Fibroblast of villous mesenchyme (primary cell): ENCODE results near the gene COMMD7. TPM values are rescaled to one million over a fixed set of nuclear protein-coding genes. Genes with fewer than 3 reads are reported as not detected.

Experiments used
- DNase-seq: peaks from one replicate; pipeline ENCODE4 v3.0.0-alpha.2; 2010; ENCODE audit warnings: low read depth
- H3K4me3 ChIP-seq: 2 replicates; pipeline ENCODE4 v1.5.1; 2011; ENCODE audit warnings: low read depth, mild to moderate bottlenecking, low read length
- total RNA-seq: library from RNA; depleted of rRNA; stranded (reverse); fragments of >200 nt; gene quantifications from 2 replicates; pipeline ENCODE4 v1.2.3, GENCODE V29; 2012
- TF ChIP-seq, protein P1 (sequence below): IDR thresholded peaks from 2 replicates; pipeline ENCODE4 v1.5.1; 2012; ENCODE audit warnings: low read depth, mild to moderate bottlenecking, low read length; ENCODE audit not compliant: insufficient read depth

The COMMD7 gene
- total RNA-seq, 1 donor, result 45.8 TPM

GRCh38 chr20:32667027-32667426 is 76.2 kb downstream of the COMMD7 start:
- TF ChIP-seq, protein P1, sequence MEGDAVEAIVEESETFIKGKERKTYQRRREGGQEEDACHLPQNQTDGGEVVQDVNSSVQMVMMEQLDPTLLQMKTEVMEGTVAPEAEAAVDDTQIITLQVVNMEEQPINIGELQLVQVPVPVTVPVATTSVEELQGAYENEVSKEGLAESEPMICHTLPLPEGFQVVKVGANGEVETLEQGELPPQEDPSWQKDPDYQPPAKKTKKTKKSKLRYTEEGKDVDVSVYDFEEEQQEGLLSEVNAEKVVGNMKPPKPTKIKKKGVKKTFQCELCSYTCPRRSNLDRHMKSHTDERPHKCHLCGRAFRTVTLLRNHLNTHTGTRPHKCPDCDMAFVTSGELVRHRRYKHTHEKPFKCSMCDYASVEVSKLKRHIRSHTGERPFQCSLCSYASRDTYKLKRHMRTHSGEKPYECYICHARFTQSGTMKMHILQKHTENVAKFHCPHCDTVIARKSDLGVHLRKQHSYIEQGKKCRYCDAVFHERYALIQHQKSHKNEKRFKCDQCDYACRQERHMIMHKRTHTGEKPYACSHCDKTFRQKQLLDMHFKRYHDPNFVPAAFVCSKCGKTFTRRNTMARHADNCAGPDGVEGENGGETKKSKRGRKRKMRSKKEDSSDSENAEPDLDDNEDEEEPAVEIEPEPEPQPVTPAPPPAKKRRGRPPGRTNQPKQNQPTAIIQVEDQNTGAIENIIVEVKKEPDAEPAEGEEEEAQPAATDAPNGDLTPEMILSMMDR, result no peak
- no peak for DNase-seq
- H3K4me3 ChIP-seq, result no peak overlapping the region

GRCh38 chr20:32664678-32665159 is 78.5 kb downstream of the COMMD7 start:
- TF ChIP-seq, protein P1, result no peak
- no peak overlapping the region for H3K4me3 ChIP-seq
- DNase-seq, result no peak

DNA sequence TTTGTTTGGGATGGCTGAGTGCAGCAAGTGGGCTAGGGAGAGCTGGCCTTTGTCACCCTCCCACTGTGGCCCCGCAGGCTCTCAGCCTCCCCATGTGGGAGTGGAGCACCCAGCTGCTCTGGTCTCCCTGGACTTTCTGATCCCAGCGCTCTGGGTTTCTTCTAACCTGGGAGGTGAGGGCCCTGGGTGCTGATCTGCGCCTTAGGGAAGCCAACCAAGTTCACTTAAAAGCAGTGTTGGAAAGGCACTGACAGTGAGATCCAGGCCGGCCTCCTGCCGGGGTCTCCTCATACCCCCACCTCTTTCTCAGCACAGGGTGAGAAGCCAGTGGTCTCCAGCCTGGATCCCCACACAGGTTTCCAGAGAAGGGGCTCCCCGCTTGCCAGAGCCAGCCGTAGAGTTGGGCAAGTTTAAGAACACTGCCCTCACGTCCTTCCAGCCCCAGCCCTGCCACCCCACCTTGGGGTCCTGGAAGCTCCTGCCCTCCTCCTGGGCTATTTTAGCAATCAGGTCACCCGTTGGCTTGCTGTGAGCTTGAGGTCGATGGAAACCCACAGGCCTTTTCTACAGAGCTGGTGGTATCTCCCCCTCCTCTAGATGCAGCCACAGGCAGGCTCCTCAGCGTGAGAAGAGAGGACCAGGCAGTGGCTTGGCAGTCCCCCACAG is 79.1 kb downstream of the COMMD7 start:
- TF ChIP-seq, protein P1, result no peak
- H3K4me3 ChIP-seq, result no peak overlapping the region
- DNase-seq, result no peak

GRCh38 chr20:32663335-32664011 is 79.8 kb downstream of the COMMD7 start:
- DNase-seq, result no peak
- TF ChIP-seq, protein P1, result no peak
- no peak overlapping the region for H3K4me3 ChIP-seq

GRCh38 chr20:32661820-32662528 is 81.3 kb downstream of the COMMD7 start:
- DNase-seq, result no peak
- TF ChIP-seq, protein P1, result no peak
- H3K4me3 ChIP-seq, result no peak overlapping the region

DNA sequence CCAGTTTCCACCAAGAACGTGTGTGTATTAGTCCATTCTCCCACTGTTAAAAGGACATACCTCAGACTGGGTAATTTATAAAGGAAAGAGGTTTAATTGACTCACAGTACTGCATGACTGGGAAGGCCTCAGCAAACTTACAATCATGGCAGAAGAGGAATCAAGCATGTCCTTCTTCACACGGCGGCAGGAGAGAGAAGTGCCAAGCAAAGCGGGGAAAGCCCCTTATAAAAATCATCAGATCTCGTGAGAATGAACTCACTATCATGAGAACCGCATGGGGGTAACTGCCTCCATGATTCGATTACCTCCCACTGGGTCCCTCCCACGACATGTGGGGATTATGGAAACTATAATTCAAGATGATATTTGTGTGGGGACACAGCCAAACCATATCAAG is 82.6 kb downstream of the COMMD7 start:
- DNase-seq, result no peak
- H3K4me3 ChIP-seq, result no peak overlapping the region
- TF ChIP-seq, protein P1, result no peak
